ENCODE results near the gene PTCHD1.

PTCHD1 gene

GRCh38 chrX:23422912-23423311 lies 88.3 kb downstream of the PTCHD1 start:
- no peak for DNase-seq

GRCh38 chrX:23434356-23434884 lies 99.8 kb downstream of the PTCHD1 start:
- DNase-seq = no peak

- no peak for DNase-seq
These were observed 100.5 kb downstream of the PTCHD1 start for GRCh38 chrX:23435108-23435507.

- no peak for DNase-seq
These were observed 100.9 kb downstream of the PTCHD1 start for GRCh38 chrX:23435575-23435974.

- DNase-seq = no peak
These were observed 102.2 kb downstream of the PTCHD1 start for GRCh38 chrX:23436875-23437274.

GRCh38 chrX:23451266-23451665 lies 116.6 kb downstream of the PTCHD1 start:
- DNase-seq = no peak
